ENCODE measurements around the gene SBSN. TPM values are rescaled to one million over a fixed set of nuclear protein-coding genes. Genes with fewer than 3 reads are reported as not detected.

SBSN gene
- total RNA-seq, 1 donor from 2014 or later = 0.18 TPM

DNA sequence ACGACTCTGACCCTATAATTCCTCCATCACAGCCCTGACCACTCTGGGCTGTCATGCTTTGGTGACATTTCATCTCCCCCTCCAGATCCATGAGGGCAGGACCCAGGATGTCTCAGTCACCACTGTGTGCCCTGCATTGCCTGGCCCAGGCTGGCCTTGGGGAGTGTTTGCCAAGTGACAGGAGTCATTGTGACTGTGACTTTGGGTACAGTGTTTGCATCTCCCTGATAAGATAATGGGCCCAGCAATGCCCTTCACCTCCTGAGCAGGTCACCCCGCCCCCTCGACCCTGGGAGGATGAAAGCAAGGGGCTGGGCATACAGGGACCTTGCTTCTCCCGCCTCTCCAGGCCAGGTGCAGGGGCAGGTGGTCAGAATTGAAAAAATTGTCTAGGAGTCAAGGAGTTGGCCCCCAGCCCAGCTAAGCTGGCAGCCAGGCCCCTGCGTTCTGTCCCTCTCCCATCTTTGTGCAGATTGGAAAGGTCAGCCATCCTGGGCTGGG is 41.2 kb upstream of the SBSN start:
- Histone ChIP-seq H2AFZ (ENCODE audit: low read depth, low read length) (no peak overlapping the region), H3K27me3 (ENCODE audit: insufficient read depth, low read length) (no peaks in the 10 kb centered on the region), H3K4me3 (ENCODE audit: insufficient read depth, low read depth, low read length) (no peak overlapping the region), H3K27ac (ENCODE audit: low read depth, low read length) (no peak overlapping the region), H3K9ac (ENCODE audit: low read length) (no peak overlapping the region), H3K4me2 (ENCODE audit: low read length) (no peak overlapping the region), H3K4me1 (ENCODE audit: insufficient read depth, low read length) (no peaks in the 10 kb centered on the region), H3K36me3 (ENCODE audit: insufficient read depth, low read length) (no peaks in the 10 kb centered on the region), H3K9me3 (ENCODE audit: insufficient read depth, low read depth, low read length) (no peaks in the 10 kb centered on the region), H4K20me1 (ENCODE audit: insufficient read depth, low read length) (no peaks in the 10 kb centered on the region), H3K79me2 (ENCODE audit: insufficient read depth, low read length) (no peaks in the 10 kb centered on the region)
- Mint-ChIP-seq H3K27me3 (ENCODE audit: low read depth, unreplicated experiment) (peaks cover 44% of the 10 kb centered on the region), H3K27ac (ENCODE audit: unreplicated experiment) (no peak overlapping the region), H3K9me3 (ENCODE audit: unreplicated experiment) (peaks cover 3% of the 10 kb centered on the region), H3K4me3 (ENCODE audit: unreplicated experiment) (no peak overlapping the region), H3K4me1 (ENCODE audit: low read depth, unreplicated experiment) (no peaks in the 10 kb centered on the region), H3K36me3 (ENCODE audit: low read depth, unreplicated experiment) (no peaks in the 10 kb centered on the region)
- DNase-seq (ENCODE audit: low read depth) (no peak), FAIRE-seq (no peak)
- no peak for TF ChIP-seq EZH2 (IDR thresholded peaks at IDR 0.05; ENCODE audit: insufficient read depth, low read length)
- TF ChIP-seq, protein P1, sequence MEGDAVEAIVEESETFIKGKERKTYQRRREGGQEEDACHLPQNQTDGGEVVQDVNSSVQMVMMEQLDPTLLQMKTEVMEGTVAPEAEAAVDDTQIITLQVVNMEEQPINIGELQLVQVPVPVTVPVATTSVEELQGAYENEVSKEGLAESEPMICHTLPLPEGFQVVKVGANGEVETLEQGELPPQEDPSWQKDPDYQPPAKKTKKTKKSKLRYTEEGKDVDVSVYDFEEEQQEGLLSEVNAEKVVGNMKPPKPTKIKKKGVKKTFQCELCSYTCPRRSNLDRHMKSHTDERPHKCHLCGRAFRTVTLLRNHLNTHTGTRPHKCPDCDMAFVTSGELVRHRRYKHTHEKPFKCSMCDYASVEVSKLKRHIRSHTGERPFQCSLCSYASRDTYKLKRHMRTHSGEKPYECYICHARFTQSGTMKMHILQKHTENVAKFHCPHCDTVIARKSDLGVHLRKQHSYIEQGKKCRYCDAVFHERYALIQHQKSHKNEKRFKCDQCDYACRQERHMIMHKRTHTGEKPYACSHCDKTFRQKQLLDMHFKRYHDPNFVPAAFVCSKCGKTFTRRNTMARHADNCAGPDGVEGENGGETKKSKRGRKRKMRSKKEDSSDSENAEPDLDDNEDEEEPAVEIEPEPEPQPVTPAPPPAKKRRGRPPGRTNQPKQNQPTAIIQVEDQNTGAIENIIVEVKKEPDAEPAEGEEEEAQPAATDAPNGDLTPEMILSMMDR (IDR thresholded peaks at IDR 0.05; ENCODE audit: insufficient read depth, low read depth, low read length) = no peak

DNA sequence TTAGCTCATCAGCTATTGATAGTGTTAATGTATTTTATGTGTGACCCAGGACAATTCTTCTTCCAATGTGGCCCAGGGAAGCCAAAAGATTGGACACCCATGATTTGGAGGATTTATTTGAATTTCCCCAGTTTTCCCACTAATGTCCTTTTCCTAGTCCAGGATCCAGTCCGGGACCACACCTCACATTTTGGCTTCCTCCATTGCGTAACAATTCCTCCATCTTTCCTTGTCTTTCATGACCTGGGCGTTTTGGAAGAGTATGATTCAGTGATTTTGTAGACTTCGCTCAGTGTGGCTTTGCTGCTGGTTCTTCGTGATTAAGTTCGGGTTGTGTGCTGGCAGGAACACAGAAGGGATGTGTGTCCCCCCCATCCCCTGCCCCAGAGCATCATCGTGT is 38.6 kb upstream of the SBSN start:
- Histone ChIP-seq H3K27ac (ENCODE audit: low read depth, low read length) (no peak overlapping the region), H3K36me3 (ENCODE audit: insufficient read depth, low read length) (no peaks in the 10 kb centered on the region), H3K27me3 (ENCODE audit: insufficient read depth, low read length) (no peaks in the 10 kb centered on the region), H4K20me1 (ENCODE audit: insufficient read depth, low read length) (no peaks in the 10 kb centered on the region), H2AFZ (ENCODE audit: low read depth, low read length) (no peak overlapping the region), H3K4me2 (ENCODE audit: low read length) (no peak overlapping the region), H3K9me3 (ENCODE audit: insufficient read depth, low read depth, low read length) (no peaks in the 10 kb centered on the region), H3K4me1 (ENCODE audit: insufficient read depth, low read length) (no peaks in the 10 kb centered on the region), H3K79me2 (ENCODE audit: insufficient read depth, low read length) (no peaks in the 10 kb centered on the region), H3K9ac (ENCODE audit: low read length) (no peak overlapping the region), H3K4me3 (ENCODE audit: insufficient read depth, low read depth, low read length) (no peak overlapping the region)
- H3K4me1 Mint-ChIP-seq (ENCODE audit: low read depth, unreplicated experiment) = no peaks in the 10 kb centered on the region
- peaks cover 37% of the 10 kb centered on the region for H3K27me3 Mint-ChIP-seq (ENCODE audit: low read depth, unreplicated experiment)
- H3K27ac Mint-ChIP-seq (ENCODE audit: unreplicated experiment) = no peak overlapping the region
- TF ChIP-seq EZH2 (IDR thresholded peaks at IDR 0.05; ENCODE audit: insufficient read depth, low read length) = no peak
- TF ChIP-seq, protein P1 (IDR thresholded peaks at IDR 0.05; ENCODE audit: insufficient read depth, low read depth, low read length) = no peak
- no peak for FAIRE-seq
- no peak for DNase-seq (ENCODE audit: low read depth)
- H3K9me3 Mint-ChIP-seq (ENCODE audit: unreplicated experiment) = no peaks in the 10 kb centered on the region
- no peaks in the 10 kb centered on the region for H3K36me3 Mint-ChIP-seq (ENCODE audit: low read depth, unreplicated experiment)
- H3K4me3 Mint-ChIP-seq (ENCODE audit: unreplicated experiment) = no peak overlapping the region

DNA sequence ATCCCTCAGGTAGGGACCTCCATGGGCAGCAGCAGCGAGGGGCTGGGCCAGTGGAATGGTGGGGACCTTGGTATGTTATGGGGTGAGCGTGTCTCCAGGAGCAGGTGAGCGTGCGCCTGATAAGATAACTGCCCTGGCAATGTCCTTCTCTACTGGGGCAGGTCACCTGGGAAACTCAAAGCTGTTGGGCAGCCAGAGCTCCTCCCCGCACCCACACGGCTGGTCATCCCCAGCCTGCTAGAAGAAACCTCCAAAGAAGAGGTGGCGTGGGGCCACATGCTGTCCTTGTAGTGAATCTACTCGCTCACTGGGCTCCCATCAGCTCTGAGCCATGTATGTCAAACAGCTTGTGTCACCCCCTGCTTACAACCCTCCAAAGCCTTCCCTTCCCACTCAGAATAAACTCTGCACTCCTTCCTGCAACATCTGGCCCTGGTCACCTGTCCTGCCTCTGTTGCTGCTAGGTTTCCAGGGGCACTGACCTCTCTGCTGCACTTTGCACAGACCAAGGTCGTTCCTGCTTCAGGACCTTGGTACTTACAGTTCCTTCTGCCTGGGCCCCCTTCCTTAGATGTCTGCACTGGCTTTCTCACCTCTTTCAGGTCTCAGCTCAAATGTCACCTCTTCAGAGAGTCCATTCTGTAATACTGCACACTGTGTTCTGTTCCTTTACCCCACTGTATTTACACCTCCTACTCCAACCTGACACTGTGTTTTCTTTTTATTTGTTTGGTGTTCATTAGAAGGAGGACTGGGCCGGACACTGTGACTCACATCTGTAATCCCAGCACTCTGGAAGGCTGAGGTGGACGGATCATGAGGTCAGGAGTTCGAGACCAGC is 37.1 kb upstream of the SBSN start:
- Histone ChIP-seq H4K20me1 (ENCODE audit: insufficient read depth, low read length) (no peaks in the 10 kb centered on the region), H3K4me3 (ENCODE audit: insufficient read depth, low read depth, low read length) (no peak overlapping the region), H3K27ac (ENCODE audit: low read depth, low read length) (no peak overlapping the region), H3K27me3 (ENCODE audit: insufficient read depth, low read length) (peaks cover 2% of the 10 kb centered on the region), H3K79me2 (ENCODE audit: insufficient read depth, low read length) (no peaks in the 10 kb centered on the region), H3K36me3 (ENCODE audit: insufficient read depth, low read length) (no peaks in the 10 kb centered on the region), H3K4me1 (ENCODE audit: insufficient read depth, low read length) (no peaks in the 10 kb centered on the region), H3K9me3 (ENCODE audit: insufficient read depth, low read depth, low read length) (no peaks in the 10 kb centered on the region), H2AFZ (ENCODE audit: low read depth, low read length) (no peak overlapping the region), H3K4me2 (ENCODE audit: low read length) (no peak overlapping the region), H3K9ac (ENCODE audit: low read length) (no peak overlapping the region)
- H3K27me3 Mint-ChIP-seq (ENCODE audit: low read depth, unreplicated experiment) = peaks cover 42% of the 10 kb centered on the region
- no peaks in the 10 kb centered on the region for H3K9me3 Mint-ChIP-seq (ENCODE audit: unreplicated experiment)
- no peak for TF ChIP-seq EZH2 (IDR thresholded peaks at IDR 0.05; ENCODE audit: insufficient read depth, low read length)
- TF ChIP-seq, protein P1 (IDR thresholded peaks at IDR 0.05; ENCODE audit: insufficient read depth, low read depth, low read length) = no peak
- H3K4me1 Mint-ChIP-seq (ENCODE audit: low read depth, unreplicated experiment) = no peaks in the 10 kb centered on the region
- no peak overlapping the region for H3K27ac Mint-ChIP-seq (ENCODE audit: unreplicated experiment)
- H3K36me3 Mint-ChIP-seq (ENCODE audit: low read depth, unreplicated experiment) = no peaks in the 10 kb centered on the region
- no peak overlapping the region for H3K4me3 Mint-ChIP-seq (ENCODE audit: unreplicated experiment)
- DNase-seq (ENCODE audit: low read depth) (no peak), FAIRE-seq (no peak)
